B cell (primary cell): ENCODE measurements around the gene APBA2.

ENCODE experiments used
- CTCF ChIP-seq: fragments of 200-600 bp; IDR thresholded peaks from one replicate; pipeline ENCODE4 v1.8.0; 2022; ENCODE audit warnings: antibody characterized with exemption, mild to moderate bottlenecking
- EZH2 ChIP-seq: IDR thresholded peaks from 2 replicates; pipeline ENCODE4 v1.6.1; 2012; ENCODE audit warnings: borderline replicate concordance, low read depth, mild to moderate bottlenecking, moderate library complexity, low read length; ENCODE audit not compliant: insufficient read depth, poor library complexity, severe bottlenecking

DNA sequence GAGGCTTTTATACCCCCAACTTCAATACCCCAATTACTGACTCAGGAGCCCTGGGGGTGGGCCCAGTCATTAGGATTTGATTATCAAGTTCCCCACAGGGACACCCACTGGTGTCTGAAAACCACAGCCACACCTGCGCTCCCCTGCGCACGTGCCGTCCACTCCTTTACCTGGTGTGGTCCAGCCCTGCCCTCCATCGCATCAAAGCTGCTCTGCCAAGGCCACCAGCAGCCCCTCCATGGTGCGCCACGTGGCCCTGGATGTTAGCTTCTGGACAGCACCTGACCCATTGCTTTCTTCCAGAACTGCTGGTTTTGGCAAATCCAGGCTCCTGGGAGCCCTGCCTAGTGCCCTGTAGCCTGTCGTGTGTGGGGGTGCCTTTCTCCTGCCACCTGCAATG is 247.5 kb downstream of the APBA2 start:
- no peak for TF ChIP-seq CTCF
- TF ChIP-seq EZH2 = no peak
